GM12801 (cell line): ENCODE data around the gene RBM23.

Experiments
- CTCF ChIP-seq: IDR thresholded peaks from one replicate; pipeline ENCODE4 v1.5.1; 2011; ENCODE audit warnings: control low read depth; ENCODE audit not compliant: insufficient read length; ENCODE audit errors: extremely low read depth

RBM23 gene

GRCh38 chr14:22845103-22845394 is 73.9 kb downstream of the RBM23 start:
- no peak for TF ChIP-seq CTCF

- no peak for TF ChIP-seq CTCF
Observed at GRCh38 chr14:22844221-22845102, 74.5 kb downstream of the RBM23 start.
